Neutrophil (primary cell): ENCODE data around the gene RNF152.

Experiments
- H3K27ac ChIP-seq: fragments of 200-600 bp; sonication (generic); 2 replicates; pipeline ENCODE4 v1.5.1; 2016; ENCODE audit warnings: mild to moderate bottlenecking, moderate library complexity
- H3K27me3 ChIP-seq: fragments of 200-600 bp; sonication (generic); 2 replicates; pipeline ENCODE4 v1.6.0; 2016; ENCODE audit warnings: mild to moderate bottlenecking
- H3K36me3 ChIP-seq: fragments of 200-600 bp; sonication (generic); 2 replicates; pipeline ENCODE4 v1.5.1; 2017
- H3K4me1 ChIP-seq, 2 experiments: fragments of 200-600 bp in 1 of 2; sonication (generic) in 1 of 2; 1 replicate in 1 of 2; 2 replicates in 1 of 2; pipeline versions ENCODE4 v1.5.1 to v1.6.1; 2013 to 2016; ENCODE audit warnings: low read depth in 1 of 2, low read length in 1 of 2, mild to moderate bottlenecking in 1 of 2, moderate library complexity in 1 of 2; ENCODE audit not compliant: control insufficient read depth in 1 of 2, insufficient read depth in 1 of 2
- H3K4me3 ChIP-seq, 2 experiments: fragments of 200-600 bp in 1 of 2; sonication (generic) in 1 of 2; 1 replicate in 1 of 2; 2 replicates in 1 of 2; pipeline ENCODE4 v1.5.1; 2013 to 2016; ENCODE audit warnings: low read depth in 1 of 2, low read length in 1 of 2, mild to moderate bottlenecking in 1 of 2, moderate library complexity in 1 of 2
- H3K9me3 ChIP-seq: fragments of 200-600 bp; sonication (generic); 2 replicates; pipeline ENCODE4 v1.5.1; 2016
- CTCF ChIP-seq: fragments of 200-600 bp; sonication (generic); IDR thresholded peaks from 2 replicates; pipeline ENCODE4 v1.5.1; 2016; ENCODE audit warnings: antibody characterized with exemption

Gene RNF152

DNA sequence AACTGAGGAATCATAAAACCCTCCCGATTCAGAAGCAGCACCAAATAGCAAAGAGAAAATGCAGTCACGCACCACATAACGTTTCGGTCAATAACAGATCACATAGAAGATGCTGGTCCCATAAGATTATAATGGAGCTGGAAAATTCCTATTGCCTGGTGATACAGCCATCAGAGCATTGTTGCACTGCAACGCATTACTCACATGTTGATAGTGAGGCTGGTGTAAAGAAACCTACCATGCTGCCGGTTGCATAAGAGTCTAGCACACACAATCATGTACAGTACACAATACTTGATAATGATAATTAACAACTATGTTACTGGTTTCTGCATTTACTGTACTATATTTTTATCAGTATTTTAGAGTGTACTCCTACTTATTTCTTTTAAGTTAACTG lies 32.5 kb downstream of the RNF152 start:
- Histone ChIP-seq H3K4me1 (no peaks in the 10 kb centered on the region), H3K9me3 (no peaks in the 10 kb centered on the region), H3K27me3 (no peaks in the 10 kb centered on the region), H3K27ac (no peak overlapping the region), H3K36me3 (no peaks in the 10 kb centered on the region), H3K4me3 (no peak overlapping the region)
- no peak for TF ChIP-seq CTCF

- Histone ChIP-seq H3K27ac (no peak overlapping the region), H3K36me3 (no peaks in the 10 kb centered on the region), H3K9me3 (no peaks in the 10 kb centered on the region), H3K4me1 (no peaks in the 10 kb centered on the region), H3K4me3 (no peak overlapping the region), H3K27me3 (peaks cover 7% of the 10 kb centered on the region)
- no peak for TF ChIP-seq CTCF
Measured at GRCh38 chr18:61859113-61859512, 33.7 kb downstream of the RNF152 start.

DNA sequence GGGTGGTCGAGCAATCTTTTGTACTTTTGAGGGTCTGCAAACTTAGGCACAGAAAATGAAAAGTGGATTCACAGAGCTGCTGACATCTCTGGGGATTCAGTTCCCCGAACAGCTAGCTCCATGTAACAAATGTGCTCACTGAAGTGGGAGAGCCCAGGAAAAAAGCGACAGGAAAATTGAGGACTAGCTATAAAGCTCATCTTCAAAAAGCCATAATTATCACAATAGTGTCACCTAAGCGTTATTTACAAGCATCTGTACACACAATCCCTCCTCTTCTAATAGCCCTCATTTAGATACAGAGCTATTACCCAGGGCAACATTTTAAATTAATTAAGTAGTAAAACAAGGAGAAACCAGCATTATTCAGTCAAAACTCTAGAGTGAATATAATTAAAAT lies 36.1 kb downstream of the RNF152 start:
- Histone ChIP-seq H3K36me3 (no peaks in the 10 kb centered on the region), H3K27me3 (peaks cover 10% of the 10 kb centered on the region), H3K27ac (no peak overlapping the region), H3K9me3 (no peaks in the 10 kb centered on the region), H3K4me3 (no peak overlapping the region), H3K4me1 (no peaks in the 10 kb centered on the region)
- TF ChIP-seq CTCF: no peak

DNA sequence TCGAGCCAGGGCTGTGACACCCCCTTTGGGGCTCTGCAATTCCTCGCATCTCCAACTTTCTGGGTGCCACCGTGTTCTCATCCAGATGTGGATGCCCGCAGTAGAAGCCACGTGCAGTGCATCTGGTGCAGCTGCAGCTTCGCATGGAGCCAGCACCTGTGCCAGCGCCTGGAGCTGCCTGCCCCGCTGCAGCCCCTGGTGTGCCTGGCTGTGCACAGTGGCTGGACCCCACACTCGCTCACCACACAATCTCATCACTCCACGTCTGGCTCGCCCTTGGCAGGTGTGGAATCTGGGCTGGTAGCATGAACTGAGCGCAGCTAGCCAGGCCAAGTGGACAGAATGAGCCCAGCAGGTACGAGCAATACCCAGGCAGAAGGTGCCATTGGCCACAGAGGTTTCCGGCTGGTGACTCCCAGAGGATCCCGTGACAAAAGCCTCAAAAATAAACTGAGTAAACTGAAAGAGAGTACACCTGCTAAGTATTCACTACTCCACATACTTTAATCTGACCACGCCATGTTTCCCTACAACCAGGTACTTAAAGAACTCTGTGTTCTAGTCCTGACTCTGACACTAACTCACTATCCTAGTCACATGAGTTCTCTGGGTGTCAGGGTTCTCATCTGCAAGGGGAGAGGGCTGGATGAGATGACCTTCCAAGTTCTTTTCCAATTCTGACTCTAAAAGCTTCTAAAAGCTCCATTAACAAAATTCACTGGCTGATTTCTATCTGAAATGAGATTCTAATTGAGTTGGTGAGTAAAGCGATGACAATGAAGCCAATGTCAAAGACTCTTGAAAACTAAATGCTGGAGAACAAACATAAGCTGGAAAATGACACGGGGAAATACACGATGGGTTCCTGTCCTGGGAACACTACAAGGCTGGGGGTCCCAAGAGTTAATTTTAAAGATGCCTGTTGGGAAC lies 37.1 kb downstream of the RNF152 start:
- Histone ChIP-seq H3K4me3 (no peak overlapping the region), H3K9me3 (no peaks in the 10 kb centered on the region), H3K36me3 (no peaks in the 10 kb centered on the region), H3K27me3 (peaks cover 10% of the 10 kb centered on the region), H3K27ac (no peak overlapping the region), H3K4me1 (no peaks in the 10 kb centered on the region)
- TF ChIP-seq CTCF: no peak

GRCh38 chr18:61854578-61855448 lies 38.0 kb downstream of the RNF152 start:
- Histone ChIP-seq H3K36me3 (no peaks in the 10 kb centered on the region), H3K27me3 (peaks cover 10% of the 10 kb centered on the region), H3K27ac (no peak overlapping the region), H3K9me3 (no peaks in the 10 kb centered on the region), H3K4me3 (no peak overlapping the region), H3K4me1 (no peaks in the 10 kb centered on the region)
- no peak for TF ChIP-seq CTCF
